ENCODE results near the gene ANKMY2. TPM values are rescaled to one million over a fixed set of nuclear protein-coding genes. Genes with fewer than 3 reads are reported as not detected.
A peak's percentile ranks its signal among the peaks of the same experiment; 100 is the strongest.

ANKMY2 gene
- total RNA-seq, 1 donor from 2014 or later: 12.3 TPM

GRCh38 chr7:16644636-16645592 is 640 bp downstream of the ANKMY2 start:
- H3K4me3 ChIP-seq: peak overlapping the region; percentile 89
- H3K9me3 ChIP-seq: no peaks in the 10 kb centered on the region
- H3K36me3 ChIP-seq: no peaks in the 10 kb centered on the region
- ATAC-seq (peak; percentile 51), DNase-seq (peak; percentile 84)
- peak overlapping the region; percentile 93 for H3K27ac ChIP-seq
- peaks cover 16% of the 10 kb centered on the region for H3K4me1 ChIP-seq
- TF ChIP-seq CTCF (IDR thresholded peaks at IDR 0.05): no peak
- H3K27me3 ChIP-seq: no peaks in the 10 kb centered on the region
- intact Hi-C loops (cut with DNase I): no loop called here

- no peak for DNase-seq
- Histone ChIP-seq H3K9me3 (no peaks in the 10 kb centered on the region), H3K27ac (no peak overlapping the region), H3K4me3 (peak overlapping the region; percentile 89), H3K4me1 (peaks cover 16% of the 10 kb centered on the region), H3K27me3 (no peaks in the 10 kb centered on the region), H3K36me3 (no peaks in the 10 kb centered on the region)
- intact Hi-C loops (cut with DNase I): no loop called here
- TF ChIP-seq CTCF (IDR thresholded peaks at IDR 0.05): no peak
- ATAC-seq: no peak
Observed at GRCh38 chr7:16644157-16644556, 1.4 kb downstream of the ANKMY2 start.

- H3K36me3 ChIP-seq: peaks cover 5% of the 10 kb centered on the region
- H3K4me1 ChIP-seq: peaks cover 11% of the 10 kb centered on the region
- intact Hi-C loops (cut with DNase I): no loop called here
- no peak overlapping the region for H3K27ac ChIP-seq
- DNase-seq (no peak), ATAC-seq (no peak)
- no peak for TF ChIP-seq CTCF (IDR thresholded peaks at IDR 0.05)
- H3K4me3 ChIP-seq: no peak overlapping the region
- H3K9me3 ChIP-seq: no peaks in the 10 kb centered on the region
- H3K27me3 ChIP-seq: no peaks in the 10 kb centered on the region
Observed at GRCh38 chr7:16638282-16639280, 7.0 kb downstream of the ANKMY2 start.

- intact Hi-C loops (cut with DNase I): no loop called here
- Histone ChIP-seq H3K9me3 (no peaks in the 10 kb centered on the region), H3K4me1 (peaks cover 8% of the 10 kb centered on the region), H3K36me3 (peaks cover 5% of the 10 kb centered on the region), H3K4me3 (no peak overlapping the region), H3K27me3 (no peaks in the 10 kb centered on the region), H3K27ac (no peak overlapping the region)
- no peak for ATAC-seq
- no peak for DNase-seq
- no peak for TF ChIP-seq CTCF (IDR thresholded peaks at IDR 0.05)
Observed at GRCh38 chr7:16637379-16637778, 8.2 kb downstream of the ANKMY2 start.

- no peak for TF ChIP-seq CTCF (IDR thresholded peaks at IDR 0.05)
- intact Hi-C loops (cut with DNase I): no loop called here
- no peaks in the 10 kb centered on the region for H3K9me3 ChIP-seq
- ATAC-seq (no peak), DNase-seq (no peak)
- H3K27me3 ChIP-seq: no peaks in the 10 kb centered on the region
- peaks cover 8% of the 10 kb centered on the region for H3K4me1 ChIP-seq
- peaks cover 5% of the 10 kb centered on the region for H3K36me3 ChIP-seq
- H3K4me3 ChIP-seq: no peak overlapping the region
- no peak overlapping the region for H3K27ac ChIP-seq
Observed at GRCh38 chr7:16636555-16637101, 8.9 kb downstream of the ANKMY2 start.
